GM12878 (cell line): ENCODE results near the gene HYDIN. TPM values are rescaled to one million over a fixed set of nuclear protein-coding genes. Genes with fewer than 3 reads are reported as not detected.

ENCODE experiments used
- ATAC-seq: fragments of 200-7000 bp; cut with Tn5 transposase; 3 replicates; pipeline ENCODE4 v1.9.1; 2020; ENCODE audit warnings: mild to moderate bottlenecking, moderate library complexity
- BruUV-seq: library from RNA; stranded (reverse); fragments of 400-500 nt; replicated peaks from 2 replicates; lab custom pipeline; 2021; lab: Mats Ljungman, UMichigan
- CTCF ChIA-PET: fragments of 300-600 bp; sonication (Branson Sonifier 250); formaldehyde crosslinking; extraction: SDS; loops from one replicate; lab custom pipeline; 2021; ENCODE audit warnings: inconsistent platforms; lab: Yijun Ruan, JAX
- POLR2A ChIA-PET: fragments of 350-600 bp; formaldehyde crosslinking; extraction: SDS; loops from one replicate; lab custom pipeline; 2021; ENCODE audit warnings: inconsistent platforms; lab: Charles Lee
- RAD21 ChIA-PET: fragments of 300-600 bp; sonication (Branson Sonifier 250); formaldehyde crosslinking; loops from one replicate; lab custom pipeline; 2023; ENCODE audit warnings: antibody characterized with exemption; ENCODE audit not compliant: unreplicated experiment; lab: Charles Lee
- SMC1A ChIA-PET: fragments of 300-600 bp; sonication (Branson Sonifier 250); formaldehyde crosslinking; loops from one replicate; lab custom pipeline; 2023; ENCODE audit not compliant: unreplicated experiment, uncharacterized antibody; lab: Charles Lee
- DNase-seq: peaks from one replicate; pipeline ENCODE4 v3.0.0-alpha.2; 2011; ENCODE audit warnings: low read depth, low spot score
- FAIRE-seq: peaks from 3 replicates; lab custom pipeline; 2011; peaks lifted over from hg19 to GRCh38; lab: Jason Lieb, UNC
- H2AFZ ChIP-seq: 2 replicates; pipeline ENCODE4 v1.6.0; 2011; ENCODE audit warnings: low read depth, low read length, control low read depth; ENCODE audit not compliant: control insufficient read depth
- H3K27ac ChIP-seq: 2 replicates; pipeline ENCODE4 v1.5.1; 2011; ENCODE audit warnings: control low read depth; ENCODE audit not compliant: control insufficient read depth, insufficient read depth
- H3K27me3 ChIP-seq, 2 experiments: replicated peaks in 1 of 2; 2 replicates each; pipeline versions ENCODE4 v1.6.0 to v1.6.1; 2011; ENCODE audit warnings: low read length in 1 of 2; ENCODE audit not compliant: control insufficient read depth in 2 of 2, insufficient read depth in 2 of 2
- H3K36me3 ChIP-seq, 2 experiments: 2 replicates each; pipeline ENCODE4 v1.5.1; 2011; ENCODE audit warnings: low read length in 1 of 2; ENCODE audit not compliant: control insufficient read depth in 2 of 2, insufficient read depth in 2 of 2
- H3K4me1 ChIP-seq: 2 replicates; pipeline ENCODE4 v1.6.1; 2011; ENCODE audit warnings: mild to moderate bottlenecking, low read length, moderate library complexity, mixed read lengths; ENCODE audit not compliant: control insufficient read depth, insufficient read depth
- H3K4me2 ChIP-seq: 2 replicates; pipeline ENCODE4 v1.6.0; 2011; ENCODE audit warnings: control low read depth; ENCODE audit not compliant: control insufficient read depth, insufficient read depth
- H3K4me3 ChIP-seq: fragments of 200-600 bp; sonication (generic); 2 replicates; pipeline ENCODE4 v1.5.1; 2016
- H3K79me2 ChIP-seq: 2 replicates; pipeline ENCODE4 v1.6.0; 2011; ENCODE audit warnings: low read length; ENCODE audit not compliant: control insufficient read depth, insufficient read depth
- H3K9ac ChIP-seq: 2 replicates; pipeline ENCODE4 v1.8.0; 2011; ENCODE audit warnings: low read length, control low read depth, mixed read lengths; ENCODE audit not compliant: control insufficient read depth, insufficient read depth
- H3K9me3 ChIP-seq: replicated peaks from 3 replicates; pipeline ENCODE4 v1.5.1; 2011; ENCODE audit warnings: mild to moderate bottlenecking, low read length; ENCODE audit not compliant: control insufficient read depth, insufficient read depth
- H4K20me1 ChIP-seq: 2 replicates; pipeline ENCODE4 v1.6.0; 2011; ENCODE audit not compliant: control insufficient read depth, insufficient read depth
- ETV6 ChIP-seq, 2 experiments: fragments of 450-650 bp in 1 of 2; IDR thresholded peaks in 1 of 2; conservative IDR thresholded peaks in 1 of 2; 2 replicates each; pipeline ENCODE4 v1.6.1; 2014; ENCODE audit warnings: antibody characterized with exemption in 1 of 2, borderline replicate concordance in 1 of 2, low read depth in 1 of 2, mild to moderate bottlenecking in 1 of 2, moderate library complexity in 1 of 2
- GABPA ChIP-seq: IDR thresholded peaks from 2 replicates; pipeline ENCODE4 v1.6.1; 2014; ENCODE audit warnings: antibody characterized with exemption, low read depth, mild to moderate bottlenecking, inconsistent platforms
- HDGF ChIP-seq: fragments of 450-650 bp; IDR thresholded peaks from 2 replicates; pipeline ENCODE4 v1.6.1; 2016; ENCODE audit warnings: antibody characterized with exemption
- IRF4 ChIP-seq: IDR thresholded peaks from 2 replicates; pipeline ENCODE4 v1.6.1; 2011; ENCODE audit warnings: low read depth, low read length
- MYB ChIP-seq: fragments of 150-350 bp; IDR thresholded peaks from 2 replicates; pipeline ENCODE4 v1.6.1; 2014; ENCODE audit warnings: mild to moderate bottlenecking, low read depth, low read length, borderline replicate concordance
- NRF1 ChIP-seq: conservative IDR thresholded peaks from 2 replicates; pipeline ENCODE4 v1.6.1; 2011; ENCODE audit warnings: mild to moderate bottlenecking, low read depth, low read length, improper control_type of control experiment
- PML ChIP-seq: IDR thresholded peaks from 2 replicates; pipeline ENCODE4 v1.6.1; 2012; ENCODE audit warnings: low read length, inconsistent platforms
- POLR2A ChIP-seq: IDR thresholded peaks from 2 replicates; pipeline ENCODE4 v1.6.1; 2011; ENCODE audit warnings: low read depth, mild to moderate bottlenecking, low read length
- RBBP5 ChIP-seq: fragments of 200-600 bp; sonication (generic); conservative IDR thresholded peaks from 2 replicates; pipeline ENCODE4 v1.6.1; 2016
- RELA ChIP-seq: fragments of 450-650 bp; IDR thresholded peaks from 2 replicates; pipeline ENCODE4 v1.8.0; 2014; ENCODE audit warnings: borderline replicate concordance; ENCODE audit not compliant: partially characterized antibody
- USF1 ChIP-seq: IDR thresholded peaks from 2 replicates; pipeline ENCODE4 v1.6.1; 2011; ENCODE audit warnings: borderline replicate concordance, low read depth, mild to moderate bottlenecking, moderate library complexity, mixed read lengths, low read length; ENCODE audit not compliant: insufficient read depth; ENCODE audit errors: extremely low read length
- ZNF207 ChIP-seq: fragments of 450-650 bp; IDR thresholded peaks from 2 replicates; pipeline ENCODE4 v1.6.1; 2014; ENCODE audit warnings: antibody characterized with exemption, mild to moderate bottlenecking, borderline replicate concordance
- ZZZ3 ChIP-seq: IDR thresholded peaks from 2 replicates; pipeline ENCODE4 v1.6.1; 2011; ENCODE audit warnings: low read depth; ENCODE audit not compliant: control insufficient read depth, insufficient read length
- WGBS: methylation state at CpG from one replicate; pipeline ENCODE4 v1.1.6; 2016; ENCODE audit warnings: low lambda C conversion rate; ENCODE audit not compliant: insufficient replicate concordance, insufficient coverage; ENCODE audit errors: missing lambda C conversion rate; 5-methylcytosine and 5-hydroxymethylcytosine counted together
- in situ Hi-C: fragments of 300-500 bp; cut with MboI; formaldehyde crosslinking; loops from 9 replicates; pipeline ENCODE4 v1.14.3; 2018; ENCODE audit warnings: mixed read lengths
- intact Hi-C: fragments of 100-400 bp; cut with micrococcal nuclease; formaldehyde crosslinking; loops from one replicate; pipeline ENCODE4 v1.14.2; 2022; ENCODE audit not compliant: unreplicated experiment
- polyA plus RNA-seq, 11 experiments: library from polyadenylated mRNA; depleted of rRNA in 4 of 11; unstranded in 6 of 11; stranded (reverse) in 5 of 11; fragments of >200 nt; fragmentation: Nextera tagmentation in 4 of 11; fragmentation: Illumina TruSeq in 1 of 11; extraction: Ambion mirVana in 4 of 11; extraction: Trizol in 1 of 11; gene quantifications; 1 replicate in 1 of 11; 2 replicates in 10 of 11; pipeline versions ENCODE4 v1.2.1 to v1.2.3, GENCODE V29; 2011 to 2016; ENCODE audit warnings: inconsistent platforms in 2 of 11, missing spikeins in 2 of 11, low read depth in 1 of 11
- total RNA-seq, 4 experiments: library from RNA; depleted of rRNA in 3 of 4; stranded (reverse); fragments of >200 nt in 3 of 4; fragmentation: Illumina TruSeq in 1 of 4; extraction: Trizol in 1 of 4; gene quantifications; 2 replicates each; pipeline versions ENCODE4 v1.2.1 to v1.2.3, GENCODE V29; 2013 to 2021
- TF ChIP-seq, protein P1 (sequence below): IDR thresholded peaks from 2 replicates; pipeline ENCODE4 v1.6.1; 2012; ENCODE audit warnings: low read depth, low read length, improper control_type of control experiment
- TF ChIP-seq, protein P2 (sequence below): fragments of 450-650 bp; conservative IDR thresholded peaks from 2 replicates; pipeline ENCODE4 v1.6.1; 2017; ENCODE audit warnings: mild to moderate bottlenecking, moderate library complexity
- TF ChIP-seq, protein P3 (sequence below): IDR thresholded peaks from 2 replicates; pipeline ENCODE4 v1.6.1; 2012; ENCODE audit warnings: low read length, inconsistent platforms

Gene HYDIN
- total and polyA plus RNA-seq, 10 of the 15 experiments (the other 5 are each of a cell fraction or from before 2014, with no cell fraction given), result 0.01 to 0.30 (median 0.10) TPM; not detected in 7

DNA sequence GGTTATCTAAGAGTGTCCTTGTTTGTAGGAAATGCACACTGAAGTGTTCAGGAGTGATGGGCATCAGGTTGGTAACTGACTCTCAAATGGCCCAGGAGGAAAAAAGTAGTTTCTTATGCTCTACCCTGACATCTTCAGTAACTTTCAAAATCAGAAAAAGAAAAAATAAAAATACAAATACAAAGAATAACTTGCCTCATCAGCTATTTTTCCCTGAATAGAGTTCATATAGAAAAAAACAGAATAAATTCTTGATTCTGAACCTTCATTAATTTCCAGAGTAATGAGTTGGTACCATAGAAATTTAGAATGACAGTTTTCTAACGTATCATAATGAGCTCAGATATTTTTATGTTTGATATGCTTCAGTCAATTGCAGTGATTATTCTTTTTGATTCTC is 27.2 kb upstream of the HYDIN start (continued):
- TF ChIP-seq, protein P1, sequence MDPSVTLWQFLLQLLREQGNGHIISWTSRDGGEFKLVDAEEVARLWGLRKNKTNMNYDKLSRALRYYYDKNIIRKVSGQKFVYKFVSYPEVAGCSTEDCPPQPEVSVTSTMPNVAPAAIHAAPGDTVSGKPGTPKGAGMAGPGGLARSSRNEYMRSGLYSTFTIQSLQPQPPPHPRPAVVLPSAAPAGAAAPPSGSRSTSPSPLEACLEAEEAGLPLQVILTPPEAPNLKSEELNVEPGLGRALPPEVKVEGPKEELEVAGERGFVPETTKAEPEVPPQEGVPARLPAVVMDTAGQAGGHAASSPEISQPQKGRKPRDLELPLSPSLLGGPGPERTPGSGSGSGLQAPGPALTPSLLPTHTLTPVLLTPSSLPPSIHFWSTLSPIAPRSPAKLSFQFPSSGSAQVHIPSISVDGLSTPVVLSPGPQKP, result no peak
- TF ChIP-seq PML (no peak), USF1 (no peak), ETV6 (conservative IDR thresholded peaks at IDR 0.05 in 1 of 2, IDR thresholded peaks at IDR 0.05 in 1 of 2; ENCODE audit: borderline replicate concordance in 1 of 2, low read depth in 1 of 2) (no peak), RELA (no peak), GABPA (no peak)
- TF ChIP-seq, protein P2, sequence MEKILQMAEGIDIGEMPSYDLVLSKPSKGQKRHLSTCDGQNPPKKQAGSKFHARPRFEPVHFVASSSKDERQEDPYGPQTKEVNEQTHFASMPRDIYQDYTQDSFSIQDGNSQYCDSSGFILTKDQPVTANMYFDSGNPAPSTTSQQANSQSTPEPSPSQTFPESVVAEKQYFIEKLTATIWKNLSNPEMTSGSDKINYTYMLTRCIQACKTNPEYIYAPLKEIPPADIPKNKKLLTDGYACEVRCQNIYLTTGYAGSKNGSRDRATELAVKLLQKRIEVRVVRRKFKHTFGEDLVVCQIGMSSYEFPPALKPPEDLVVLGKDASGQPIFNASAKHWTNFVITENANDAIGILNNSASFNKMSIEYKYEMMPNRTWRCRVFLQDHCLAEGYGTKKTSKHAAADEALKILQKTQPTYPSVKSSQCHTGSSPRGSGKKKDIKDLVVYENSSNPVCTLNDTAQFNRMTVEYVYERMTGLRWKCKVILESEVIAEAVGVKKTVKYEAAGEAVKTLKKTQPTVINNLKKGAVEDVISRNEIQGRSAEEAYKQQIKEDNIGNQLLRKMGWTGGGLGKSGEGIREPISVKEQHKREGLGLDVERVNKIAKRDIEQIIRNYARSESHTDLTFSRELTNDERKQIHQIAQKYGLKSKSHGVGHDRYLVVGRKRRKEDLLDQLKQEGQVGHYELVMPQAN, result no peak
- TF ChIP-seq, all 136 proteins: peak for 0

DNA sequence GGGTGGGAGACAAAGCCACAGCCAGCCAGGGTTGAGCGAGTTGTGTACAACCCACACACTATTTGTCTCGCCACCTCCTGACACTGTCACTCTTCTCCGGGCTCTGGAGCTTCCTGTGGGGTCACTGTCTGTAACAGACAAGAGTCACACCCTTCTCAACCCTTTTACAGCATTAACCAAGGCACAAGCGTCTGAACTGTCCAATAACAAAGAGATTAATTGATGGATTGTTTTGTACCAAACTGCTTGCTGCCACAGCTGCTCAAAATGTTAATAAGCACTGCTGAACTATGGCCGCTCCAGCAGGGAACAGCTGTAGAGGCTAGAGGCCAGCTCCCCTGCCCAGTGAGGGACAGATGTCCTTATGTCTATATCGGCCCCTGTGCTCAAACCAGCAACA is 25.2 kb upstream of the HYDIN start:
- Histone ChIP-seq H3K27ac (no peak overlapping the region), H4K20me1 (no peaks in the 10 kb centered on the region), H3K36me3 (no peaks in the 10 kb centered on the region), H3K9ac (no peak overlapping the region), H3K4me2 (no peak overlapping the region), H3K27me3 (no peaks in the 10 kb centered on the region), H3K79me2 (no peaks in the 10 kb centered on the region), H2AFZ (no peak overlapping the region), H3K9me3 (no peaks in the 10 kb centered on the region), H3K4me1 (no peaks in the 10 kb centered on the region), H3K4me3 (no peak overlapping the region)
- SMC1A ChIA-PET, result no interaction called here
- ATAC-seq, result peak; percentile 27; the same call in 2 of the 3 replicates
- intact Hi-C loops, result no loop called here
- 23% methylated on average over 6 of the region's 6 CpGs for WGBS
- no TSS peak for BruUV-seq
- DNase-seq, result no peak
- RAD21 ChIA-PET, result interaction anchor here (1.1 kb wide), 1 partner anchor 56 kb away, joined by 4 read pairs; no protein-coding TSS in a partner anchor
- no peak for FAIRE-seq
- in situ Hi-C loops, result no loop called here
- POLR2A ChIA-PET, result interaction anchor here (0.6 to 1.0 kb wide), 2 partner anchors 24 to 333 kb away, joined by 3 to 6 read pairs; no protein-coding TSS in a partner anchor
- CTCF ChIA-PET, result interaction anchor here (1.2 to 1.5 kb wide), 2 partner anchors 17 to 56 kb away, joined by 3 read pairs; no protein-coding TSS in a partner anchor
- TF ChIP-seq PML, result no peak
- no peak for TF ChIP-seq POLR2A
- TF ChIP-seq IRF4, result no peak
- no peak for TF ChIP-seq ZZZ3
- no peak for TF ChIP-seq MYB
- no peak for TF ChIP-seq NRF1
- TF ChIP-seq, protein P3, sequence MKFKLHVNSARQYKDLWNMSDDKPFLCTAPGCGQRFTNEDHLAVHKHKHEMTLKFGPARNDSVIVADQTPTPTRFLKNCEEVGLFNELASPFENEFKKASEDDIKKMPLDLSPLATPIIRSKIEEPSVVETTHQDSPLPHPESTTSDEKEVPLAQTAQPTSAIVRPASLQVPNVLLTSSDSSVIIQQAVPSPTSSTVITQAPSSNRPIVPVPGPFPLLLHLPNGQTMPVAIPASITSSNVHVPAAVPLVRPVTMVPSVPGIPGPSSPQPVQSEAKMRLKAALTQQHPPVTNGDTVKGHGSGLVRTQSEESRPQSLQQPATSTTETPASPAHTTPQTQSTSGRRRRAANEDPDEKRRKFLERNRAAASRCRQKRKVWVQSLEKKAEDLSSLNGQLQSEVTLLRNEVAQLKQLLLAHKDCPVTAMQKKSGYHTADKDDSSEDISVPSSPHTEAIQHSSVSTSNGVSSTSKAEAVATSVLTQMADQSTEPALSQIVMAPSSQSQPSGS, result no peak
- no peak for TF ChIP-seq RBBP5
- no peak for TF ChIP-seq ZNF207
- no peak for TF ChIP-seq HDGF
